ENCODE measurements around the gene OR9Q1. TPM values are rescaled to one million over a fixed set of nuclear protein-coding genes. Genes with fewer than 3 reads are reported as not detected.

OR9Q1 gene
- total and polyA plus RNA-seq, 2 of the 8 experiments (the other 6 are each of a cell fraction or from before 2014, with no cell fraction given), result not detected

GRCh38 chr11:58068655-58069054 lies 45.0 kb downstream of the OR9Q1 start:
- CTCF ChIA-PET (ENCODE audit: partially characterized antibody), result interaction anchor here (1.1 to 2.3 kb wide), 5 partner anchors 9 to 426 kb away, joined by 3 to 19 read pairs (median 4); no protein-coding TSS in a partner anchor
- Histone ChIP-seq H3K79me2 (ENCODE audit: control insufficient read depth in 1 of 2, insufficient read depth in 2 of 2, low read length in 2 of 2) (no peaks in the 10 kb centered on the region), H3K36me3 (ENCODE audit: control insufficient read depth in 2 of 4, insufficient read depth in 4 of 4, low read length in 3 of 4) (no peaks in the 10 kb centered on the region), H4K20me1 (replicated peaks in 1 of 2; ENCODE audit: control insufficient read depth in 1 of 2, insufficient read depth in 2 of 2, low read length in 2 of 2) (no peaks in the 10 kb centered on the region), H2AFZ (ENCODE audit: low read length) (no peak overlapping the region), H3K56ac (replicated peaks; ENCODE audit: insufficient read length, low read depth, low read length) (no peak overlapping the region), H3K4ac (replicated peaks; ENCODE audit: insufficient read length, low read depth, low read length) (no peak overlapping the region), H4K8ac (ENCODE audit: extremely low read depth, insufficient read depth, low read length) (0 out of 2 replicates have a peak overlapping the region, but pooled peaks have one; percentile 35), H2AK5ac (ENCODE audit: low read depth, low read length) (no peak overlapping the region), H3K18ac (ENCODE audit: extremely low read depth, low read length) (no peak overlapping the region), H3K9me3 (ENCODE audit: insufficient read depth in 2 of 2, low read depth in 1 of 2, low read length in 1 of 2) (no peaks in the 10 kb centered on the region), H4K91ac (replicated peaks; ENCODE audit: insufficient read length, low read length) (no peak overlapping the region), H3K27me3 (replicated peaks in 1 of 4; ENCODE audit: control insufficient read depth in 3 of 4, extremely low read depth in 1 of 4, insufficient read depth in 3 of 4, low read length in 3 of 4) (no peaks in the 10 kb centered on the region), H3K4me3 (ENCODE audit: extremely low read depth in 1 of 4, insufficient read depth in 2 of 4, low read depth in 3 of 4, low read length in 4 of 4) (no peak overlapping the region), H2BK20ac (ENCODE audit: low read length) (no peak overlapping the region), H3K27ac (ENCODE audit: low read depth, low read length) (no peak overlapping the region), H2BK5ac (ENCODE audit: low read depth, low read length) (no peak overlapping the region), H2BK12ac (ENCODE audit: low read depth, low read length) (0 out of 2 replicates have a peak overlapping the region, but pooled peaks have one; percentile 27), H3K4me1 (replicated peaks in 1 of 4; ENCODE audit: control insufficient read depth in 3 of 4, insufficient read depth in 4 of 4, low read length in 3 of 4) (no peaks in the 10 kb centered on the region; a peak in 1 of 7 replicates), H4K5ac (ENCODE audit: insufficient read length, low read depth, low read length) (no peak overlapping the region), H3K23me2 (ENCODE audit: low read depth, low read length) (no peaks in the 10 kb centered on the region), H3K9ac (replicated peaks in 1 of 4; ENCODE audit: extremely low read depth in 1 of 4, low read depth in 3 of 4, low read length in 3 of 4) (no peak overlapping the region), H3K23ac (ENCODE audit: insufficient read length) (no peak overlapping the region), H2BK15ac (ENCODE audit: low read length) (no peak overlapping the region), H2BK120ac (replicated peaks; ENCODE audit: low read depth, low read length) (no peak overlapping the region), H3K14ac (ENCODE audit: insufficient read length) (no peak overlapping the region), H3K4me2 (ENCODE audit: insufficient read depth in 1 of 2, low read depth in 2 of 2, low read length in 2 of 2) (no peak overlapping the region), H3K79me1 (ENCODE audit: low read depth, low read length) (no peaks in the 10 kb centered on the region)
- no peak for DNase-seq (ENCODE audit: low read depth in 1 of 2, low spot score in 2 of 2)
- TF ChIP-seq RAD21 (IDR thresholded peaks at IDR 0.05 in 1 of 2, conservative IDR thresholded peaks at IDR 0.05 in 1 of 2; ENCODE audit: low read depth in 2 of 2, low read length in 2 of 2), result peak; percentile 14 to 45; a peak in 3 of 4 replicates
- peak in 2 of 3 experiments; percentile 39 to 45; a peak in 2 of 4 replicates for TF ChIP-seq CTCF (IDR thresholded peaks at IDR 0.05; ENCODE audit: control extremely low read depth in 1 of 3, insufficient read depth in 1 of 3, low read depth in 1 of 3, low read length in 3 of 3)
- TF ChIP-seq USF2 (IDR thresholded peaks at IDR 0.05; ENCODE audit: low read length), result no peak
- FAIRE-seq, result no peak
- 78% methylated on average over 6 of the region's 6 CpGs; no CpG with 5 or more reads in 1 of the 2 experiments for WGBS, 2 experiments (ENCODE audit: extremely low coverage in 1 of 2, insufficient coverage in 1 of 2, insufficient read length in 1 of 2, insufficient replicate concordance in 2 of 2, low coverage in 1 of 2, low lambda C conversion rate in 2 of 2, missing lambda C conversion rate in 1 of 2)
- POLR2A ChIA-PET (ENCODE audit: partially characterized antibody), result no interaction called here
